B cell (primary cell): ENCODE data around the gene RNF212B.
"Not testable (repeated sequence)": the region's sequence is repeated elsewhere in the genome, so short reads cannot be mapped to it uniquely, and the experiment has no call there.

Experiments
- CTCF ChIP-seq: fragments of 200-600 bp; IDR thresholded peaks from one replicate; pipeline ENCODE4 v1.8.0; 2022; ENCODE audit warnings: antibody characterized with exemption, mild to moderate bottlenecking
- EZH2 ChIP-seq: IDR thresholded peaks from 2 replicates; pipeline ENCODE4 v1.6.1; 2012; ENCODE audit warnings: borderline replicate concordance, low read depth, mild to moderate bottlenecking, moderate library complexity, low read length; ENCODE audit not compliant: insufficient read depth, poor library complexity, severe bottlenecking

GRCh38 chr14:23199141-23199540, 38.6 kb upstream of the RNF212B start:
- not testable (repeated sequence) for TF ChIP-seq CTCF, EZH2
